ENCODE results near the gene XRCC4.

The XRCC4 gene

GRCh38 chr5:83071286-83072051 is 5.9 kb upstream of the XRCC4 start:
- DNase-seq: no peak

GRCh38 chr5:83072966-83073365 is 4.4 kb upstream of the XRCC4 start:
- no peak for DNase-seq

- no peak for DNase-seq
Measured at GRCh38 chr5:83077662-83078261, 415 bp downstream of the XRCC4 start.

DNA sequence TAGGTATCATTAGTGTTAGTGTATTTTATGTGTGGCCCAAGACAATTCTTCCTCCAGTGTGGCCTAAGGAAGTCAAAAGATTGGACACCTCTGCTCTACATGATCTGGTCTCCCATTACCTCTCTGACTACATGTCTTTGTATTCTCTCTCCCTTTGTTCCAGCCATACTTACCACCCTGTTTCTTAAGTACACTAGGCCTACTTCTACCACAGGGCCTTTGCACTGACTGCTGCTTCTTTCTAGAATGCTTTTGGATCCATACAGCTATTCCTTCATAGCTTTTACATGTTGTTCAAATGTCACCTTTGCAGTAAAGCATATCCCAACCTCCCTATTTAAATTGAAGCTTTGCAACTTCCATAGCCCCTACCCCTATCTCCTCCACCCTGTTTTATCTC is 5.4 kb downstream of the XRCC4 start:
- DNase-seq: no peak

- no peak for DNase-seq
Measured at GRCh38 chr5:83084336-83084735, 7.0 kb downstream of the XRCC4 start.

- DNase-seq: no peak
Measured at GRCh38 chr5:83085106-83085505, 7.8 kb downstream of the XRCC4 start.

DNA sequence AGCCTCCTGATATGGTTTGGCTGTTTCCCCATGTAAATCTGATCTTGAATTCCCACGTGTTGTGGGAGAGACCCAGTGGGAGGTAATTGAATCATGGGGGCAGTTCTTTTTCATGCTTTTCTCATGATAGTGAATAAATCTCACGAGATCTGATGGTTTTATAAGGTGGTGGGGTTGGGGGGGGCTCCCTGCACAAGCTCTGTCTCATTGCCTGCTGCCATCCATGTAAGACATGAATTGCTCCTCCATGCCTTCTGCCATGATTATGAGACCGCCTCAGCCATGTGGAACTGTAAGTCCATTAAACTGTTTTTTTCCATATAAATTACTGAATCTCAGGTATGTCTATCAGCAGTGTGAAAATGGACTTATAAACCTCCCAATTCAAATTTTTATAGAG is 12.8 kb downstream of the XRCC4 start:
- DNase-seq: no peak

GRCh38 chr5:83092619-83093018 is 15.3 kb downstream of the XRCC4 start:
- no peak for DNase-seq

DNA sequence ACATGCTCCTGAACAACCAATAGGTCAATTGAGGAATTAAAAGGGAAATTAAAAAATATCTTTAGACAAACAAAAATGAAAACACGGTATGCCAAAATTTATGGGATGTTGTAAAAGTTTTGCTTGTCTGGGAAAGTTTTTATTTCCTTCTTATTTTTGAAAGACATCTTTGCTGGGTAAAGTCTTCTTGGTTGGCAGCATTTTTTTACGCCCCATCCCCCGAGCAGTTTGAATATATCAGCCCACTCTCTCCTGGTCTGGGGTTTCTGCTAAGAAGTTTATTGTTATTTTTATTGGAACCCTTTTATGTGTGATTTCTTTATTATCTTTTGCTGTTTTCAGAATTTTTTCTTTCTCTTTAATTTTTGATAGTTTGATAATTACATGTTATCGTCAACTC is 16.3 kb downstream of the XRCC4 start:
- no peak for DNase-seq

DNA sequence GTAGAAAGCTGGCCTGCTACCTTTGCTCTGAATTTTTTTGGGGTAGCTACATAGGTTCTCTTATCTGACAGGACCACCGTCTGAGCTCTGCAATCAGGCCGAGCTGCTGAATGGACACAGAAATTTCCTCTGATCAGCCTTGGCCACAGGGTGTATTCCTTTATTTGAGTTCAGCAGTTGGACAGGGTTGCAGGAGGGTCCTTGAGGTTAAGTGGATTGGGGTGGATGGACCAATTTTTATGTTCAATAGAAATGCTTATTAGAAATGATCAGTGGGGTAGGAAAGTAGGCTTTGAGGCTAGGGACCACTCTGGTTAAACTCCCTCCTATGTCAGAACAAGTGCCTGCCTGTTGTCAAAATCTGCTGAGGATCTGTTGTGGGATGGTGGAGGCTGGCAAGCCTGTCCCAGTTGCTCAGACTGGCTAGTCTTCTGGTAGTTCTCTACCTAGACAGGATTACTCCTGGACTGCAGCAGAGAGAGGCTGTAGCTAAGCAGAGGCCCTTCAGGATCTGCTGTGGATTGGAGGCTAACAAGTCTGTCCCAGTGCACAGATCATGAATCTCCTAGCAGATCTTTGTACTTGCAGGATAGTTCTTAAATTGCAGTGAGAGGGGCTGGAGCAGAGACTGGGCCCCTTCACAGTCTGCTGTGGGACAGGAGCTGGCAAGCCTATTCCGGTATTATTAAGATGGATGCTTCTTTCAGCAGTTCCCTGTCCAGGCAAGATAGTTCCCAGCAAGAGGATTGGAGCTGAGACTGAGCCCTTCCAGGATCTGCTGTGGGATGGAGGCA is 18.0 kb downstream of the XRCC4 start:
- DNase-seq: no peak

DNA sequence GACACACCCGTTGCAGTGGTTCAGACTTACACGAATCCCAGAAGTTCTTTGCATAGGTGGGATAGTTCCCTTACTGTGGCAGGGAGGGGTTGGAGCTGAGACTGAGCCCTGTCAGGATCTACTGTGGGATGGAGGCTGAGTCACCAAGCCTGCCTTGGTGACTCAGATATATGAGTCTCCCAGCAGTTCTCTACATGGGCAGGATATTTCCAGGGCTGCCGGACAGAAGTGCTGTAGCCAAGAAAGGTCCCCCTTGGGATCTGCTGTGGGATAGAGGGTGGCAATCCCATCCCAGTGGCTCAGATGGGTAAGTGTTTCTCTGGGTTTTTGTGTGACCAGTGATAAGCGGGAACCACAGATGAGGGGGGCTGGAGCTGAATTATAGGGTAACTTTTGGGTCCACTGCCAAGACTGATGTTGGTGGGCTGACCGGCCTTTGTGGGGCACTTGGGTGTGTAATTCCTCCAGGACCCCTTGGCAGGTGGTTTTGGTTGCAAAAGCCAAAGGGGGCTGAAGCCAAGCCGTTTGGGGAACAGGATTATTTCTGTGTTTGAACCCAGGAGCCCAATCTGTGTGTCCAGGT is 18.7 kb downstream of the XRCC4 start:
- DNase-seq: no peak

DNA sequence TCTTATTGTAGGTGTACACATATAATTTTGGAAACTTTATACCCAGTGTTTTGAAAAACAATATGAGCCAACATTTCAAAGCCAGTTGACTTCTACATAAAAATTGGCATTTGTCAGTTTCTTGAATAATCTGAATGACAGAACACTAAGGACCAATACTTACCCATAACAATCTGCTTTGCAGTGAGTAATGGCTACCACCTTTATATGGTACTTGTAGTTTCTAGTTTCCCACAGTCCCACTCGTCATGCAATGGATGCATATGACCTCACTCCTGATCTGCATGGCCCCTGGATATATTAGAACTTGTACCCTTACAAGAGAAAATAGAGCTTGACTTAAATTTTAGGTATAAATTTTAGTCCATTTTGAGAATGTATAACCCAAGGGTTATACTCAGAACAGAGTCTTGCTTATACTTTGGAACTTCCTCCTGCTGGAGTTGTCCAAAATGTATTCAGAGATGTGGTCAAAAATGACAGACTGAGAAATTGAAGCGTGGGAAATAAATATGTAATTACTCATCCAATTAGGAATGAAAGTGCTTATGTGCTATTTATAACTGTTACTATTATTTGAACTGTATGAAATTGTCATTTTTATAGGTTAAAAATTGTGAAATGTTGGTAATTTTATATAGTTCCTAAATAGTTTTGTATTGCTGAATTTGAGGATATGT is 19.5 kb downstream of the XRCC4 start:
- no peak for DNase-seq

- DNase-seq: no peak
Measured at GRCh38 chr5:83097689-83098231, 20.4 kb downstream of the XRCC4 start.

GRCh38 chr5:83099001-83099400 is 21.7 kb downstream of the XRCC4 start:
- DNase-seq: no peak

- DNase-seq: no peak
Measured at GRCh38 chr5:83099445-83099844, 22.1 kb downstream of the XRCC4 start.

GRCh38 chr5:83101514-83101913 is 24.2 kb downstream of the XRCC4 start:
- DNase-seq: no peak

DNA sequence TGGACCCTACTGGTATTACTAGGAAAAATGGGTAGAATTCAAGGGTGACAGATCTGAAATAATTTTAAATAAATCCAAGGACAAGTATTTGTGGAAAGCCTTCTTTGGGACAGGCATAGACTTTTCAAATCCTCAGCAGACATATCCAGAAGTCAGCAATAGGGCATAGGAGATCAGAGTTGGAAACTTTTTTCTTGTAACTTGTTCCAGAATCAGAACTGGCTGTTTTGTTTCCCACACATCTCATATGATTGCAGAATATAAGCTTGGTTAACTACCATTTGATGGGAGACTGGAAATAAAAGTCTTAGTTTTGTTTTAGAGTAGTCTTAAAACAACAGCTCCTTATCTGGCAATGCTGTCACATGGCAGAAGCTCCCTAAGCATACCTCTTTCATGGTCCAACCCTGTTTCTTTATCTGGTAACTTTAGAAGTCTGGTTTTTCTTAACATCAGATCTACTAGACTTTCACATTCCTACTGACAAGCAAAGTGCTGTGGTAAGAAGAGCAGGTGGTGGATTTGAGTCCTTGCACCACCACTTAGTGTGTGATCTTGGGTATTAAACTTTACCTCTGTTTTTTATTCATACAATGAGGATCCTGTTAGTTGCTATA is 25.1 kb downstream of the XRCC4 start:
- DNase-seq: no peak

DNA sequence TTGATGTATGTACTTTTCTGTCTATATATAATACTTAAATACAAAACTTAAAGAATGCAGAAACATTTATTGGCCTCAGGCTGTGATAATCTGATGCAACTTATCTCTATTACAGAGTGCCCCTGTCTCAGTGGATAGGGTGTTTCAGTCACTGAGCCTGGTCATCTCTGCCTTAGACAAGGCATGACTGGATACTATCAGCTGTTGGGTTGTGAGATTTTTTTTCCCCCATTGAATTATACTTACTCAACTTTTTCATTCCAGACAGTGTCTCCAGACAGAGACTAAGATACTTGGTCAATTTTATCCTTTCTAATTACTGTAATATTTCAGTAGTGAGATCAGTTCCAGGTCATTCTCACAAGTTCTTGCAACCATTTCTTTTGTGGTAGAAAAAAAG is 26.7 kb downstream of the XRCC4 start:
- DNase-seq: no peak

GRCh38 chr5:83107692-83108420 is 30.5 kb downstream of the XRCC4 start:
- DNase-seq: no peak

GRCh38 chr5:83109380-83109779 is 32.0 kb downstream of the XRCC4 start:
- DNase-seq: no peak

- DNase-seq: no peak
Measured at GRCh38 chr5:83115816-83116215, 38.5 kb downstream of the XRCC4 start.

DNA sequence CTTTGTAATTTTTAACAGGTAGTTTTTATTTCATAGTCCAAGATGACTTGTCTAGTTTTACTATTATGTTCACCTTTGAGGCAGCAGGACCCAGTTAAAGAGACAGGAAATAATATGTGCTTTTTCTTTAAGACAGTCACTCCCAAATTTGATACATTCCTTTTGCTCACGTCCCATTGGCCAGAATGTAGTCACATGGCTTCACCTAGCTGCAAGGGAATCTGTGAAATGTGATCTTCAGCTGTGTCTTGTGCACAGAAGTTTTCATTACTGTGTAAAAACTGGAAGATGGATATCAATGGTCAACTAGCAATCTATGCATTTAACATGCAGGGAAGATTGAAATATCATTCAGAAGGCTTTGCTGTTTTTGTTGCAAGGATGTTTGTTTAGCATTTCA is 41.1 kb downstream of the XRCC4 start:
- DNase-seq: no peak
